H1 (cell line): ENCODE measurements around the gene ACAP2. TPM values are rescaled to one million over a fixed set of nuclear protein-coding genes. Genes with fewer than 3 reads are reported as not detected.

Experiments
- BRCA1 ChIP-seq: IDR thresholded peaks from 2 replicates; pipeline ENCODE4 v1.6.1; 2012; ENCODE audit warnings: low read depth, low read length, improper control_type of control experiment
- GABPA ChIP-seq: IDR thresholded peaks from 2 replicates; pipeline ENCODE4 v1.6.1; 2011; ENCODE audit warnings: mild to moderate bottlenecking, low read length, moderate library complexity, borderline replicate concordance; ENCODE audit not compliant: insufficient read depth
- KDM1A ChIP-seq: fragments of 200-600, 300-600 bp; sonication (generic); IDR thresholded peaks from 2 replicates; pipeline ENCODE4 v1.7.1; 2016; ENCODE audit warnings: mild to moderate bottlenecking, low read length, borderline replicate concordance
- NANOG ChIP-seq: IDR thresholded peaks from 2 replicates; pipeline ENCODE4 v1.6.1; 2011; ENCODE audit warnings: low read length, low read depth, mild to moderate bottlenecking, inconsistent platforms; ENCODE audit not compliant: insufficient read depth, poor library complexity, severe bottlenecking
- polyA plus RNA-seq, 7 experiments: library from polyadenylated mRNA; depleted of rRNA in 3 of 7; stranded (reverse) in 5 of 7; unstranded in 2 of 7; fragments of >200 nt in 5 of 7; fragments of 200-250 nt in 2 of 7; gene quantifications; 1 replicate in 5 of 7; 2 replicates in 1 of 7; 4 replicates in 1 of 7; pipeline versions ENCODE4 v1.2.1 to v1.2.3, GENCODE V29; 2011 to 2013; ENCODE audit warnings: missing spikeins in 2 of 7, mixed read lengths in 2 of 7
- total RNA-seq: library from RNA; stranded (reverse); fragmentation: NEBNext Ultra II Directional; extraction: Animal tissue kit (Norgen Biotek cat#: 25700); gene quantifications from 2 replicates; pipeline ENCODE4 v1.2.1, GENCODE V29; 2021
- TF ChIP-seq, protein P1 (sequence below): fragments of 300-600 bp; sonication (generic); IDR thresholded peaks from 2 replicates; pipeline ENCODE4 v1.7.1; 2012; ENCODE audit warnings: low read length, moderate library complexity, mild to moderate bottlenecking, inconsistent platforms; ENCODE audit not compliant: insufficient replicate concordance
- TF ChIP-seq, protein P2 (sequence below): IDR thresholded peaks from 2 replicates; pipeline ENCODE4 v1.6.1; 2012; ENCODE audit warnings: low read length, inconsistent platforms
- TF ChIP-seq, protein P3 (sequence below): IDR thresholded peaks from 2 replicates; pipeline ENCODE4 v1.6.1; 2011; ENCODE audit warnings: low read depth, mild to moderate bottlenecking, low read length; ENCODE audit not compliant: insufficient read depth

The ACAP2 gene
- total and polyA plus RNA-seq, 2 of the 8 experiments (the other 6 are each of a cell fraction or from before 2014, with no cell fraction given): 7.7 to 37.3 TPM

DNA sequence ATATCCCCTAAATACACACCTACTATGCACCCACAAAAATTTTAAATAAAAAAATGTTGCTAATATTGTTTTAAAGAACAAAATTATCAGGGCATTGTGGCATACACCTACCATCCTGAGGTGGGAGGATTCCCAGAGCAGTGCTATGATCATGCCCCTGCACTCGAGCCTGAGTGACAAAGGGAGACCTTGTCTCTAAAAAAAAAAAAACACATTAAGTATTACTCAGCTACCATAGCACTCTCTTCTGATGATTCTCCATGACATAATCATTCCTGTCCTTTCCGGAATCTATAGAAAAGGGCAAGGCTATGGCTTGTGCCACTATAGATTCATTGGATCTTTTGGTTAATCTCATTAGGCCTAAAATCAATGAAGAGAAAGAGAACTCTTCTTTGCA lies 77.4 kb downstream of the ACAP2 start (continued):
- TF ChIP-seq, protein P1, sequence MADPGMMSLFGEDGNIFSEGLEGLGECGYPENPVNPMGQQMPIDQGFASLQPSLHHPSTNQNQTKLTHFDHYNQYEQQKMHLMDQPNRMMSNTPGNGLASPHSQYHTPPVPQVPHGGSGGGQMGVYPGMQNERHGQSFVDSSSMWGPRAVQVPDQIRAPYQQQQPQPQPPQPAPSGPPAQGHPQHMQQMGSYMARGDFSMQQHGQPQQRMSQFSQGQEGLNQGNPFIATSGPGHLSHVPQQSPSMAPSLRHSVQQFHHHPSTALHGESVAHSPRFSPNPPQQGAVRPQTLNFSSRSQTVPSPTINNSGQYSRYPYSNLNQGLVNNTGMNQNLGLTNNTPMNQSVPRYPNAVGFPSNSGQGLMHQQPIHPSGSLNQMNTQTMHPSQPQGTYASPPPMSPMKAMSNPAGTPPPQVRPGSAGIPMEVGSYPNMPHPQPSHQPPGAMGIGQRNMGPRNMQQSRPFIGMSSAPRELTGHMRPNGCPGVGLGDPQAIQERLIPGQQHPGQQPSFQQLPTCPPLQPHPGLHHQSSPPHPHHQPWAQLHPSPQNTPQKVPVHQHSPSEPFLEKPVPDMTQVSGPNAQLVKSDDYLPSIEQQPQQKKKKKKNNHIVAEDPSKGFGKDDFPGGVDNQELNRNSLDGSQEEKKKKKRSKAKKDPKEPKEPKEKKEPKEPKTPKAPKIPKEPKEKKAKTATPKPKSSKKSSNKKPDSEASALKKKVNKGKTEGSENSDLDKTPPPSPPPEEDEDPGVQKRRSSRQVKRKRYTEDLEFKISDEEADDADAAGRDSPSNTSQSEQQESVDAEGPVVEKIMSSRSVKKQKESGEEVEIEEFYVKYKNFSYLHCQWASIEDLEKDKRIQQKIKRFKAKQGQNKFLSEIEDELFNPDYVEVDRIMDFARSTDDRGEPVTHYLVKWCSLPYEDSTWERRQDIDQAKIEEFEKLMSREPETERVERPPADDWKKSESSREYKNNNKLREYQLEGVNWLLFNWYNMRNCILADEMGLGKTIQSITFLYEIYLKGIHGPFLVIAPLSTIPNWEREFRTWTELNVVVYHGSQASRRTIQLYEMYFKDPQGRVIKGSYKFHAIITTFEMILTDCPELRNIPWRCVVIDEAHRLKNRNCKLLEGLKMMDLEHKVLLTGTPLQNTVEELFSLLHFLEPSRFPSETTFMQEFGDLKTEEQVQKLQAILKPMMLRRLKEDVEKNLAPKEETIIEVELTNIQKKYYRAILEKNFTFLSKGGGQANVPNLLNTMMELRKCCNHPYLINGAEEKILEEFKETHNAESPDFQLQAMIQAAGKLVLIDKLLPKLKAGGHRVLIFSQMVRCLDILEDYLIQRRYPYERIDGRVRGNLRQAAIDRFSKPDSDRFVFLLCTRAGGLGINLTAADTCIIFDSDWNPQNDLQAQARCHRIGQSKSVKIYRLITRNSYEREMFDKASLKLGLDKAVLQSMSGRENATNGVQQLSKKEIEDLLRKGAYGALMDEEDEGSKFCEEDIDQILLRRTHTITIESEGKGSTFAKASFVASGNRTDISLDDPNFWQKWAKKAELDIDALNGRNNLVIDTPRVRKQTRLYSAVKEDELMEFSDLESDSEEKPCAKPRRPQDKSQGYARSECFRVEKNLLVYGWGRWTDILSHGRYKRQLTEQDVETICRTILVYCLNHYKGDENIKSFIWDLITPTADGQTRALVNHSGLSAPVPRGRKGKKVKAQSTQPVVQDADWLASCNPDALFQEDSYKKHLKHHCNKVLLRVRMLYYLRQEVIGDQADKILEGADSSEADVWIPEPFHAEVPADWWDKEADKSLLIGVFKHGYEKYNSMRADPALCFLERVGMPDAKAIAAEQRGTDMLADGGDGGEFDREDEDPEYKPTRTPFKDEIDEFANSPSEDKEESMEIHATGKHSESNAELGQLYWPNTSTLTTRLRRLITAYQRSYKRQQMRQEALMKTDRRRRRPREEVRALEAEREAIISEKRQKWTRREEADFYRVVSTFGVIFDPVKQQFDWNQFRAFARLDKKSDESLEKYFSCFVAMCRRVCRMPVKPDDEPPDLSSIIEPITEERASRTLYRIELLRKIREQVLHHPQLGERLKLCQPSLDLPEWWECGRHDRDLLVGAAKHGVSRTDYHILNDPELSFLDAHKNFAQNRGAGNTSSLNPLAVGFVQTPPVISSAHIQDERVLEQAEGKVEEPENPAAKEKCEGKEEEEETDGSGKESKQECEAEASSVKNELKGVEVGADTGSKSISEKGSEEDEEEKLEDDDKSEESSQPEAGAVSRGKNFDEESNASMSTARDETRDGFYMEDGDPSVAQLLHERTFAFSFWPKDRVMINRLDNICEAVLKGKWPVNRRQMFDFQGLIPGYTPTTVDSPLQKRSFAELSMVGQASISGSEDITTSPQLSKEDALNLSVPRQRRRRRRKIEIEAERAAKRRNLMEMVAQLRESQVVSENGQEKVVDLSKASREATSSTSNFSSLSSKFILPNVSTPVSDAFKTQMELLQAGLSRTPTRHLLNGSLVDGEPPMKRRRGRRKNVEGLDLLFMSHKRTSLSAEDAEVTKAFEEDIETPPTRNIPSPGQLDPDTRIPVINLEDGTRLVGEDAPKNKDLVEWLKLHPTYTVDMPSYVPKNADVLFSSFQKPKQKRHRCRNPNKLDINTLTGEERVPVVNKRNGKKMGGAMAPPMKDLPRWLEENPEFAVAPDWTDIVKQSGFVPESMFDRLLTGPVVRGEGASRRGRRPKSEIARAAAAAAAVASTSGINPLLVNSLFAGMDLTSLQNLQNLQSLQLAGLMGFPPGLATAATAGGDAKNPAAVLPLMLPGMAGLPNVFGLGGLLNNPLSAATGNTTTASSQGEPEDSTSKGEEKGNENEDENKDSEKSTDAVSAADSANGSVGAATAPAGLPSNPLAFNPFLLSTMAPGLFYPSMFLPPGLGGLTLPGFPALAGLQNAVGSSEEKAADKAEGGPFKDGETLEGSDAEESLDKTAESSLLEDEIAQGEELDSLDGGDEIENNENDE: no peak
- no peak for TF ChIP-seq GABPA
- no peak for TF ChIP-seq KDM1A
- TF ChIP-seq NANOG: no peak
- TF ChIP-seq BRCA1: no peak
- TF ChIP-seq, protein P2, sequence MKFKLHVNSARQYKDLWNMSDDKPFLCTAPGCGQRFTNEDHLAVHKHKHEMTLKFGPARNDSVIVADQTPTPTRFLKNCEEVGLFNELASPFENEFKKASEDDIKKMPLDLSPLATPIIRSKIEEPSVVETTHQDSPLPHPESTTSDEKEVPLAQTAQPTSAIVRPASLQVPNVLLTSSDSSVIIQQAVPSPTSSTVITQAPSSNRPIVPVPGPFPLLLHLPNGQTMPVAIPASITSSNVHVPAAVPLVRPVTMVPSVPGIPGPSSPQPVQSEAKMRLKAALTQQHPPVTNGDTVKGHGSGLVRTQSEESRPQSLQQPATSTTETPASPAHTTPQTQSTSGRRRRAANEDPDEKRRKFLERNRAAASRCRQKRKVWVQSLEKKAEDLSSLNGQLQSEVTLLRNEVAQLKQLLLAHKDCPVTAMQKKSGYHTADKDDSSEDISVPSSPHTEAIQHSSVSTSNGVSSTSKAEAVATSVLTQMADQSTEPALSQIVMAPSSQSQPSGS: no peak
- TF ChIP-seq, protein P3, sequence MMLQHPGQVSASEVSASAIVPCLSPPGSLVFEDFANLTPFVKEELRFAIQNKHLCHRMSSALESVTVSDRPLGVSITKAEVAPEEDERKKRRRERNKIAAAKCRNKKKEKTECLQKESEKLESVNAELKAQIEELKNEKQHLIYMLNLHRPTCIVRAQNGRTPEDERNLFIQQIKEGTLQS: no peak
- TF ChIP-seq, all 59 proteins: peak for 0
